Measurements from ENCODE around the gene CDC26. TPM values are rescaled to one million over a fixed set of nuclear protein-coding genes. Genes with fewer than 3 reads are reported as not detected.

Gene CDC26
- total RNA-seq, 1 donor from 2014 or later = 37.1 TPM

DNA sequence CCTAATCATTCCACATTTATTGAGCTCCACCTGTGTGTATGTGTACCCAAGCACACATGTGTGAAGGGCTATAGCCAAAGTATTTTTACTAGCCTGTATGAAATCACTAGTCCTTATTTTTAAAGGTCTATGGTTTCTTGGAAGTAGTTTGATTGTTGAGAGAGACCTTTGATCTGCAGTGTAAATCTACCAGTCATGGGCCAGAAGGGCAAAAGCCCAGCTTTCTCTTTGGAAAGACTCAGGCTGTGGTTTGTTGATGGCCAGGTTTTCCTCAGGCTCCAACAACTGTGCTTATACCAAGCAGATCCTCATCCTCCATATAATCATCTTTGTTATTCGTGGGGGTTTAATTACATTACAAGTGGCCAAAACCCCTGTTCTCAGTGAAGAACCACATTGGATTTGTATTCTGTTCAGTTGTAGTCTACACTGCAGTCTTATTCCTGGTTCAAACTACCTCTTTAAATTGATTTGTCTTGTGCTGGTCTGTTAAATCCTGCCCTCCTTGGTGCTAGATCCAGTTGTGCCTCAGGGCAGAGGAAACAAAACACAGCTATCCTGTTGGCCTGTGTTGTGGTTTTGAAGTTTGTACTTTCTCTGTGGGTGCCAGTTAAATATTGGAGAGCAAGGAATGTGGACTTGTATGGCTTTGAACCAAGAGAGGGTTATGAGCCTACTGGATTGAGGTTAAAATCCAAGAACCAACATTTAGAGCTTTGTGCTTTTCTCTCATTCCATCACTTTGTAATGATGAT is 13.3 kb downstream of the CDC26 start:
- H3K9me3 Mint-ChIP-seq = no peaks in the 10 kb centered on the region
- H3K36me3 Mint-ChIP-seq (ENCODE audit: low read depth) = peaks cover 15% of the 10 kb centered on the region
- no peaks in the 10 kb centered on the region for H3K27me3 Mint-ChIP-seq (ENCODE audit: low read depth)
- no peak for DNase-seq (ENCODE audit: low read depth, low spot score)
- H3K27ac Mint-ChIP-seq (ENCODE audit: unreplicated experiment) = no peak overlapping the region
- no peaks in the 10 kb centered on the region for H3K4me1 Mint-ChIP-seq
- TF ChIP-seq, protein P1, sequence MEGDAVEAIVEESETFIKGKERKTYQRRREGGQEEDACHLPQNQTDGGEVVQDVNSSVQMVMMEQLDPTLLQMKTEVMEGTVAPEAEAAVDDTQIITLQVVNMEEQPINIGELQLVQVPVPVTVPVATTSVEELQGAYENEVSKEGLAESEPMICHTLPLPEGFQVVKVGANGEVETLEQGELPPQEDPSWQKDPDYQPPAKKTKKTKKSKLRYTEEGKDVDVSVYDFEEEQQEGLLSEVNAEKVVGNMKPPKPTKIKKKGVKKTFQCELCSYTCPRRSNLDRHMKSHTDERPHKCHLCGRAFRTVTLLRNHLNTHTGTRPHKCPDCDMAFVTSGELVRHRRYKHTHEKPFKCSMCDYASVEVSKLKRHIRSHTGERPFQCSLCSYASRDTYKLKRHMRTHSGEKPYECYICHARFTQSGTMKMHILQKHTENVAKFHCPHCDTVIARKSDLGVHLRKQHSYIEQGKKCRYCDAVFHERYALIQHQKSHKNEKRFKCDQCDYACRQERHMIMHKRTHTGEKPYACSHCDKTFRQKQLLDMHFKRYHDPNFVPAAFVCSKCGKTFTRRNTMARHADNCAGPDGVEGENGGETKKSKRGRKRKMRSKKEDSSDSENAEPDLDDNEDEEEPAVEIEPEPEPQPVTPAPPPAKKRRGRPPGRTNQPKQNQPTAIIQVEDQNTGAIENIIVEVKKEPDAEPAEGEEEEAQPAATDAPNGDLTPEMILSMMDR (conservative IDR thresholded peaks at IDR 0.05) = no peak
- H3K4me3 Mint-ChIP-seq = no peak overlapping the region

DNA sequence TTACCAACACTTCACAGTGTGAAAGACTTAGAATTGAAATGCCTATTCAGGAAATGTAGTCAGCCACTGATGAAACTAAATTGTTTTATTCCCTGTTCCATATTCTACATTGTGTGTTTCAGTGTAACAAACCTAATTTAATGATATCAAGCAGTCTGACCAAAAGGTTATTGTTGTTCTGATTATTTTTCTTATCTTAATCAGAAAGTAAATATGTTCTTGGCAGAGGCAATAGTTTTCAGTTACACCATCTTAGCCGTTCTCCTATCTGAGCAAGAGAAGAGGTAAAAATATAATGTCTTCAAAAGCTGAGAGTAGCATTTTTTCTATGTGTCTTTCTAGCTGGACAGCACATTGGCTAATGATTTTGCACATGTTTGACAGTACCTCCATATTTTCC is 17.1 kb downstream of the CDC26 start:
- TF ChIP-seq, protein P1 (conservative IDR thresholded peaks at IDR 0.05) = no peak
- H3K27ac Mint-ChIP-seq (ENCODE audit: unreplicated experiment) = no peak overlapping the region

DNA sequence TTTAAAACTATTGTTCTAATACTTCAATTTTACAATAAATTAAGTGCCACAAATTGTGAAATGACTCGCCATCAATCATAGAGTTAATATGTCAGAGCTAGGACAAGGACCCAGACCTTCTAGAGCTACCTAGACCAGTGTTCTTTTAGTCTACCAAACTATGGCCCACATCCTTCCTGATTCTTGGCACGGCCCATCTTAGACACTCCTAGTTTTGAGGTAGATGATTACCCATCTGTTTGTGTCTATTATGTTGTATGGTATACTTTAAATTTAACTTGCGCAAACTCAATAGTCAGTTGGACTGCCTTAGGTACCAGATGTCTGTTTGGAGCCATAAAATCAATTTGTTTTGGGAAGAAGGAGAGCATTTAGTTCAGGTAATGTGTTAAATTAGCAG is 17.5 kb downstream of the CDC26 start:
- TF ChIP-seq, protein P1 (conservative IDR thresholded peaks at IDR 0.05) = no peak
- peaks cover 10% of the 10 kb centered on the region for H3K36me3 Mint-ChIP-seq (ENCODE audit: low read depth)
- H3K27ac Mint-ChIP-seq (ENCODE audit: unreplicated experiment) = no peak overlapping the region

More for the DNA sequence above, 17.1 kb downstream of the CDC26 start:
- H3K4me1 Mint-ChIP-seq = no peaks in the 10 kb centered on the region
- H3K36me3 Mint-ChIP-seq (ENCODE audit: low read depth) = peaks cover 10% of the 10 kb centered on the region
- H3K9me3 Mint-ChIP-seq = no peaks in the 10 kb centered on the region
- no peak for DNase-seq (ENCODE audit: low read depth, low spot score)
- H3K27me3 Mint-ChIP-seq (ENCODE audit: low read depth) = no peaks in the 10 kb centered on the region
- H3K4me3 Mint-ChIP-seq = no peak overlapping the region

DNA sequence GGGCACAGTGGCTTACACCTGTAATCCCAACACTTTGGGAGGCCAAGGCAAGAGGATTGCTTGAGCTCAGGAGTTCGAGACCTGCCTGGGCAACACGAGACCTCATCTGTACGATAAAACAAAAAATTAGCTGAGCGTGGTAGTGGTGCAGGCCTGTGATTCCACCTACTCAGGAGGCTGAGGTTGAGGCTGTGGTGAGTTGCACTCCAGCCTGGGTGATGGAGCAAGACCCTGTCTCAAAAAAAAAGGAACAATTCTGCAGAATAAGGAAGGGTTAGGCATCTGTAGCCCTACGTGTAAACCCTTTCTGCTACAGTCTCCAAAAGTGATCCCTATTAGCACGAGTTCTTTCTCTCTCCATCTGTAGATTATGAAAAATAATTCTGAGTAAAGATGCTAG is 19.9 kb downstream of the CDC26 start:
- Mint-ChIP-seq H3K9me3 (peaks cover 2% of the 10 kb centered on the region), H3K27me3 (ENCODE audit: low read depth) (no peaks in the 10 kb centered on the region), H3K36me3 (ENCODE audit: low read depth) (peaks cover 14% of the 10 kb centered on the region), H3K4me1 (no peaks in the 10 kb centered on the region), H3K4me3 (no peak overlapping the region), H3K27ac (ENCODE audit: unreplicated experiment) (no peak overlapping the region)
- DNase-seq (ENCODE audit: low read depth, low spot score) = no peak
- TF ChIP-seq, protein P1 (conservative IDR thresholded peaks at IDR 0.05) = no peak

More for the DNA sequence above, 17.5 kb downstream of the CDC26 start:
- Mint-ChIP-seq H3K4me3 (no peak overlapping the region), H3K4me1 (no peaks in the 10 kb centered on the region), H3K9me3 (no peaks in the 10 kb centered on the region), H3K27me3 (ENCODE audit: low read depth) (no peaks in the 10 kb centered on the region)
- DNase-seq (ENCODE audit: low read depth, low spot score) = no peak

DNA sequence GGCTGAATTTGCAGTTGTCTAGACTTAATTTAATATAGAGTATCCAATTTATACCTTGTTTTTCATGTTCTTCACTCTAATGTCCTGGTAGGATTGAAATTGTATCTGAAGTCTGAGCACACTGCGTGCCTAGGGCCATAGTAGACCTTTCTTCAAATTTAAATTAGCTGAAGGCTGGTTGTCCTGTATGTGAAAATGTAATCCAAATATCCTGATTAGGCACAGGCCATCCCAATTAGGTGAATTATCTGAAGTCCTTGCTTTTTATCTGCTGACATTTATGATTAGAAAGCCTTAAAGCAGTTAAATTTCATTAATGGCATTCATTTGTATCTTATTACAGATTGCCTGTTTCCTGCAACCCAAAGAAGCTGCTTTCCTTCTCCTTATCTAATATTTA is 20.4 kb downstream of the CDC26 start:
- Mint-ChIP-seq H3K27me3 (ENCODE audit: low read depth) (no peaks in the 10 kb centered on the region), H3K36me3 (ENCODE audit: low read depth) (peaks cover 11% of the 10 kb centered on the region), H3K4me1 (no peaks in the 10 kb centered on the region), H3K4me3 (no peak overlapping the region), H3K27ac (ENCODE audit: unreplicated experiment) (no peak overlapping the region), H3K9me3 (peaks cover 2% of the 10 kb centered on the region)
- no peak for DNase-seq (ENCODE audit: low read depth, low spot score)
- TF ChIP-seq, protein P1 (conservative IDR thresholded peaks at IDR 0.05) = no peak
